Measurements from ENCODE around the gene TUBAL3.

DNA sequence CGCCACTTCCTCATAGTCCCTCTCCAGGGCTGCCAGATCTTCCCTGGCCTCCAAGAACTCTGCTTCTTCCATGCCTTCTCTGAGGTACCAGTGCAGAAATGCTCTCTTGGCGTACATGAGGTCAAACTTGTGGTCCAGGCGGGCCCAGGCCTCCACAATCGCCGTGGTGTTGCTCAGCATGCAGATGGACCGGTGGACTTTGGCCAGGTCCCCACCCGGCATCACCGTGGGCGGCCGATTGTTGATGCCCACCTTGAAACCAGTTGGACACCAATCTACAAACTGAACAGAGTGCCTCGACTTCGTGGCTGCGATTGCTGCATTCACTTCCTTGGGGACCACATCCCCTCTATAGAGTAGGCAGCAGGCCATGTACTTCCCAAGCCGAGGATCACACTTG lies 11.1 kb downstream of the TUBAL3 start:
- TF ChIP-seq, protein P1, sequence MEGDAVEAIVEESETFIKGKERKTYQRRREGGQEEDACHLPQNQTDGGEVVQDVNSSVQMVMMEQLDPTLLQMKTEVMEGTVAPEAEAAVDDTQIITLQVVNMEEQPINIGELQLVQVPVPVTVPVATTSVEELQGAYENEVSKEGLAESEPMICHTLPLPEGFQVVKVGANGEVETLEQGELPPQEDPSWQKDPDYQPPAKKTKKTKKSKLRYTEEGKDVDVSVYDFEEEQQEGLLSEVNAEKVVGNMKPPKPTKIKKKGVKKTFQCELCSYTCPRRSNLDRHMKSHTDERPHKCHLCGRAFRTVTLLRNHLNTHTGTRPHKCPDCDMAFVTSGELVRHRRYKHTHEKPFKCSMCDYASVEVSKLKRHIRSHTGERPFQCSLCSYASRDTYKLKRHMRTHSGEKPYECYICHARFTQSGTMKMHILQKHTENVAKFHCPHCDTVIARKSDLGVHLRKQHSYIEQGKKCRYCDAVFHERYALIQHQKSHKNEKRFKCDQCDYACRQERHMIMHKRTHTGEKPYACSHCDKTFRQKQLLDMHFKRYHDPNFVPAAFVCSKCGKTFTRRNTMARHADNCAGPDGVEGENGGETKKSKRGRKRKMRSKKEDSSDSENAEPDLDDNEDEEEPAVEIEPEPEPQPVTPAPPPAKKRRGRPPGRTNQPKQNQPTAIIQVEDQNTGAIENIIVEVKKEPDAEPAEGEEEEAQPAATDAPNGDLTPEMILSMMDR (IDR thresholded peaks at IDR 0.05), result no peak
- no peak for TF ChIP-seq POLR2A (IDR thresholded peaks at IDR 0.05)
